Ascending aorta (tissue), 2 donors: ENCODE results near the gene GULP1. TPM values are rescaled to one million over a fixed set of nuclear protein-coding genes. Genes with fewer than 3 reads are reported as not detected.

Source experiments
- DNase-seq, 2 donors: peaks; one replicate each; pipeline ENCODE4 v3.0.0-alpha.2; 2019; ENCODE audit warnings: low spot score in 2 of 2
- H3K27ac ChIP-seq, 2 donors: fragments of 200-600 bp; sonication (generic); one replicate each; pipeline ENCODE4 v1.5.1; 2016 to 2017; ENCODE audit warnings: mild to moderate bottlenecking in 1 of 2
- H3K27me3 ChIP-seq: fragments of 200-600 bp; sonication (generic); one replicate; pipeline ENCODE4 v1.5.1; 2017
- H3K36me3 ChIP-seq, 2 donors: fragments of 200-600 bp; sonication (generic); one replicate each; pipeline ENCODE4 v1.5.1; 2016
- H3K4me1 ChIP-seq, 2 donors: fragments of 200-600 bp; sonication (generic); one replicate each; pipeline ENCODE4 v1.5.1; 2016 to 2017; ENCODE audit warnings: mild to moderate bottlenecking in 1 of 2
- H3K4me3 ChIP-seq, 2 donors: fragments of 200-600 bp; sonication (generic); one replicate each; pipeline ENCODE4 v1.5.1; 2016 to 2017; ENCODE audit warnings: mild to moderate bottlenecking in 1 of 2
- H3K9me3 ChIP-seq, 2 donors: fragments of 200-600 bp; sonication (generic); one replicate each; pipeline ENCODE4 v1.5.1; 2016
- intact Hi-C: fragments of 100-400 bp; cut with DNase I; formaldehyde crosslinking; loops from one replicate; pipeline ENCODE4 v1.15.1; 2023
- total RNA-seq: library from RNA; depleted of rRNA; stranded (reverse); fragments of >200 nt; gene quantifications from one replicate; pipeline ENCODE4 v1.1.0, GENCODE V29; 2016
- TF ChIP-seq, protein P1 (sequence below), 3 experiments: fragments of 200-600 bp in 2 of 3; fragments of 450-650 bp in 1 of 3; sonication (generic) in 2 of 3; IDR thresholded peaks; one replicate each; pipeline ENCODE4 v1.5.1; 2016 to 2019; ENCODE audit warnings: antibody characterized with exemption in 3 of 3, mild to moderate bottlenecking in 1 of 3, moderate library complexity in 1 of 3

The GULP1 gene
- total RNA-seq, 1 donor from 2014 or later, result 67.8 TPM

DNA sequence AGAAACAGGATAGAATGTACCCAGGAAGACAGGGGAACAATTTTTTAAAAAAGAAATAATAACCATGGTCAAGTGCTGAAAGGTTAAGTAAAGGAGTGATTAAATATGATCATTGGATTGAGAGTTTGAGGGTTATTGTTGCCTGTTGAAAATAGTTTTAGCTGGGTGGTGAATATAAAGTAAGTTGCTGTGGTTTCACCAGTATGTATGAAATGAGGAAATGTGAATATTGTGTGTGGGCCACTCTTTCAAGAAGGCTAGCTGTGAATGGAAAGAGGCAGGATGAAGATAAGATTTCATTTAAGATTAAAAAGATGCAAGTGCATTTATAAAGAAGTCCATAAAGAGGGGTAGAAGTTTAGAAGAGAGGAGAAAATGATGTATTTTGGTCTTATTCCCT lies 53.8 kb downstream of the GULP1 start:
- Histone ChIP-seq H3K9me3 (no peaks in the 10 kb centered on the region), H3K27me3 (no peaks in the 10 kb centered on the region), H3K27ac (no peak overlapping the region), H3K4me3 (no peak overlapping the region), H3K36me3 (no peaks in the 10 kb centered on the region), H3K4me1 (no peaks in the 10 kb centered on the region)
- DNase-seq, result no peak
- intact Hi-C loops, result no loop called here
- TF ChIP-seq, protein P1, sequence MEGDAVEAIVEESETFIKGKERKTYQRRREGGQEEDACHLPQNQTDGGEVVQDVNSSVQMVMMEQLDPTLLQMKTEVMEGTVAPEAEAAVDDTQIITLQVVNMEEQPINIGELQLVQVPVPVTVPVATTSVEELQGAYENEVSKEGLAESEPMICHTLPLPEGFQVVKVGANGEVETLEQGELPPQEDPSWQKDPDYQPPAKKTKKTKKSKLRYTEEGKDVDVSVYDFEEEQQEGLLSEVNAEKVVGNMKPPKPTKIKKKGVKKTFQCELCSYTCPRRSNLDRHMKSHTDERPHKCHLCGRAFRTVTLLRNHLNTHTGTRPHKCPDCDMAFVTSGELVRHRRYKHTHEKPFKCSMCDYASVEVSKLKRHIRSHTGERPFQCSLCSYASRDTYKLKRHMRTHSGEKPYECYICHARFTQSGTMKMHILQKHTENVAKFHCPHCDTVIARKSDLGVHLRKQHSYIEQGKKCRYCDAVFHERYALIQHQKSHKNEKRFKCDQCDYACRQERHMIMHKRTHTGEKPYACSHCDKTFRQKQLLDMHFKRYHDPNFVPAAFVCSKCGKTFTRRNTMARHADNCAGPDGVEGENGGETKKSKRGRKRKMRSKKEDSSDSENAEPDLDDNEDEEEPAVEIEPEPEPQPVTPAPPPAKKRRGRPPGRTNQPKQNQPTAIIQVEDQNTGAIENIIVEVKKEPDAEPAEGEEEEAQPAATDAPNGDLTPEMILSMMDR (IDR thresholded peaks at IDR 0.05), result no peak

DNA sequence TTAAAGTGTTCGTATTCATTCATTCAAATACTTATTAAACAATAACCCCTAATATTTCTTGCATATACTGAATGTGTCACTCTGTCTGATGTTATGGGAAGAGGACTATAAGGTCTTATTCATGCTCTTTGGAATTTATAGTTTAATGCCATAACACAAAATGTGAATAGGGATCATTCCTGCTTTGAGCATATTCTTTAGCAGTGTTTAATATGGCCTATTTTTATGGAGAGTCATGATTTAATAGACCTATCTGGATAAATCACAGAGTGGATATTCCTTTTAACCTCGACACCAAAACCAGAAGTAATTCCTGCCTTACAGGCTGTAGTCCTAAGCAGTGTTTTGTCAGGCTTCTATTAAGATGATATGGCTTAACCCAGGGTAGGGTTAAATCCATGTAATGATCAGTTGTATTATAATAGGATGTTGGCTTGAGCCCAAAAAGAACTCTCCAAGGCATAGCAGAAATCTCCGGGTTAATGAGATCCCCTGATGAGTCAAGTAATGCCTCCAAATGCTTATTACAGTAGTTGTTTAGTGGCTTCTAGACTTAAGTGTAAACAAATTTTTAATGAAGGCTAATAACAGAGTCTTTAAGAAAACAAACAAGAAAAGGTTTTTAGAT lies 54.3 kb downstream of the GULP1 start:
- H3K4me1 ChIP-seq, result no peaks in the 10 kb centered on the region
- H3K36me3 ChIP-seq, result no peaks in the 10 kb centered on the region
- H3K27me3 ChIP-seq, result no peaks in the 10 kb centered on the region
- TF ChIP-seq, protein P1 (IDR thresholded peaks at IDR 0.05), result no peak
- no peaks in the 10 kb centered on the region for H3K9me3 ChIP-seq
- DNase-seq, result no peak
- intact Hi-C loops, result no loop called here
- H3K4me3 ChIP-seq, result no peak overlapping the region
- no peak overlapping the region for H3K27ac ChIP-seq

DNA sequence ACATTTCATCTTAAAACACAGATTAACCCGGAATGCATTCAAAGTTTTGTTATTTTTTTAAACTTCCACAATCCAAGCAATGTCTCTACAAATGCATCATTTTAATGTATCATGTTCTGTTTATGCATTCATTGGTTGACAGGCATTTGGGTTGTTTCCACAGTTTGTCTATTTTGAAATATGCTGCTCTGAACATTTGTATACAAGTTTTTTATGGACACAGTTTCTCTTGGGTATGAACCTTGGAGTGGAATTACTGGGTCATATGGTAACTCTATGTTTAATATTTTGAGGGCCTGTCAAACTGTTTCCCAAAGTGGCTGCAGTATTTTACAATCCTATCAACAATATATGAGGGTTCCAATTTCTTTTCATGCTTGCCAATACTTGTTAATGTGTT lies 57.3 kb downstream of the GULP1 start:
- Histone ChIP-seq H3K4me1 (peaks cover 0 to 5% of the 10 kb centered on the region in 2 donors), H3K27ac (no peak overlapping the region), H3K9me3 (no peaks in the 10 kb centered on the region), H3K4me3 (no peak overlapping the region), H3K27me3 (no peaks in the 10 kb centered on the region), H3K36me3 (no peaks in the 10 kb centered on the region)
- DNase-seq, result no peak
- TF ChIP-seq, protein P1 (IDR thresholded peaks at IDR 0.05), result no peak
- intact Hi-C loops, result no loop called here

DNA sequence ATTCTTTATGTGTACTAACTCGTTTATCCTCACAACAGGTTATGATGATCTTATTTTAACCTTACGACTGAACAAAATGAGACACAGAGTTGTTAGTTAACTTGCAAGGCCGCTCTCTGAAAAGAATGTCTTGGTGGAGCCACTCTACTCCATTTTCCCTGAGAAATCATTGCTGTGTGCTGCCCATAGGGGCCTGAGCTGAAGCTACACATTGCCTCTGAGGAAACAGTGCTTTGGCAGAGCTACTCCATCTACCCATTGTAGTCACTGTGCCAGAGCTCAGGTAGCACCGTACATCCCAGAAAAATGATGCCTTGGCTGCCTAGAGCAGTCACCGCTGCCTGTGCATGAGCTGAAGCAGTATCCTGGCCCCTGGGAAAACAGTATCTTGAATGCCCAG lies 61.6 kb downstream of the GULP1 start:
- intact Hi-C loops, result no loop called here
- Histone ChIP-seq H3K9me3 (peaks cover 0 to 4% of the 10 kb centered on the region in 2 donors), H3K27me3 (no peaks in the 10 kb centered on the region), H3K4me3 (no peak overlapping the region), H3K27ac (no peak overlapping the region), H3K36me3 (no peaks in the 10 kb centered on the region), H3K4me1 (peaks cover 0 to 7% of the 10 kb centered on the region in 2 donors)
- DNase-seq, result no peak
- TF ChIP-seq, protein P1 (IDR thresholded peaks at IDR 0.05), result no peak

DNA sequence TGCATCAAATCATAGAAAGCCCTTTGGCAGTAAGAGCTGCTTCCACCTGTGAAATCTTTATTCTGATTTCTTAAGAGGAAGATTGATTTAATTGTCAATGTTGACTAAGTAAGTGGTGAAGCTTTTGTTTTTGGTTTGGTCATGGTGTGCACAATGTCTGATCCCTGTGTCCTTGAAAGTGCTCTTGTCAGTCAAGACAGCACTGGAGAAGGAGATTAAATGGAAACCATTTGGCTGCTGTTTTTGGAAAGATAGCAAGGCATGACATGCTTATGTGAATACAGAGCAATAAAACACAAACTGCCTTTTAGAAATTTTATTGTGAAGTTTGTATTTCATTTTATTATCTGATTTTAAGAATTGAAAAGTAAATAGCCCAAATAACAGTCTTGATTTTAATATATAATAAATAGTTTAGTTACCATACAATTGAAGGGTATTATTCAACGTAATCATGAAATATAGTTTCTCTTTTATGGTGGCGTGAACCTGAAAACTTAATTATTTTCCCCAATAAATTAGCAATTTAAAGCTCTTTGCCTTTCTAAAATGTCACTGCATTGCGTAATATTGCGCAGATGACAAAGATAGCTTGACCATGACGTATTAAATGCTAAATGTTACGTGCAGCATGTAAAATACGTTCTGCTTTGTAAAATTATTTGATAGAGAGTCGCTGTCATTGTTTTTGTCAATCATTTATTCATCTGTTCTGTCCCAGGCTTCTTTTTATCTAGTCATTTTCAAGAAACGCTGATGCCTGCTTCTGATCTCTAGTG lies 69.0 kb downstream of the GULP1 start:
- Histone ChIP-seq H3K4me1 (no peaks in the 10 kb centered on the region), H3K27me3 (no peaks in the 10 kb centered on the region), H3K36me3 (no peaks in the 10 kb centered on the region), H3K4me3 (no peak overlapping the region), H3K9me3 (peaks cover 0 to 4% of the 10 kb centered on the region in 2 donors), H3K27ac (no peak overlapping the region)
- no peak for DNase-seq
- intact Hi-C loops, result no loop called here
- TF ChIP-seq, protein P1 (IDR thresholded peaks at IDR 0.05), result no peak
